ENCODE results near the gene MAST1.

DNA sequence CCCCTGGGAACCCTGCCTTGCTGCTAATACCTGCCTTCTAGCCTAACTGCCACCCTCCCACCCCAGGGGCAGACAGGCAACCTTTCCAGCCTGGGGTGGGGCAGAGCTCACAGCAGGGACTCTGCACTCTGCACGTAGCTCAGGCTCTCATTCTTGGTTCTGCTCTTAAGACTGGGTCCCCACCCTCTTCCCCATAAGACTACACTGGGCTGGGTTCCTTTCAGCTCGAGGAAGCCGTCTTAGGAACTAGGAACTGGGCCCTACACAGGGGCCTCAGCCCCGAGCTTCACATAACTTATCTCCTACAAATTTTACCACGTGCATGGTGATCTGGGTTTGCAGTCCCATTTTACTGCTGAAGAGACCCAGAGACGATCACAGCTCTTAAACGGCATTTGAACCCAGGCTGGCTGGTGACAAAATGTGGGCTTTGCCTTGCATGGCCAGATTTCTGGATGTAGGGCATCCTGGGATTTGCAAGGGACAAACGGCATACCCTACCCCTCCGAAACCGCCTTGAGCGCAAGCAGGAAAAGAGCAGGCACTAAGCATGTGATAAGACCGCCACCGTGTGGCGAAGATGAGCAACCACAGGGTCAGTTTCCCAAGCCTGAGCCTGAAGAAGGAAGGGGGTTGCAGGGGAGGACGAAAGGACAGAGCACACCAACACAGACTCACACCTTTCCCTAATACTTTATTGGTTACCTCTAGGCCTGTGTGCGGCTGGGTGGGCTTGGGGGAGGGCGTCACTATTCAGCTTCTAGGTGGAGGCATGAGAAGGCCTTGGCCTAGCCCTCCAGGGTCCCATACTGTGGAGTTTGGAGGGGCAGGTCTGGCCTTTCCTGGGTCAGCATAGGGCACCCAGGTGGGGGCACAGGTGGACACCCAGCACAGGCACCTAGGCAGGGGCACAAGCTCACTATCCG is 41.9 kb upstream of the MAST1 start:
- TF ChIP-seq POLR2A (IDR thresholded peaks at IDR 0.05) (no peak), CTCF (IDR thresholded peaks at IDR 0.05) (peak in 6 of 7 experiments; percentile 68 to 100 (median 94))

Measured in stomach (tissue), 4 donors.